HCT116 (cell line): ENCODE measurements around the gene CDH23.

Experiments used
- CTCF ChIP-seq, 3 experiments: fragments of 200-600 bp in 1 of 3; sonication (generic) in 1 of 3; IDR thresholded peaks in 2 of 3; conservative IDR thresholded peaks in 1 of 3; 2 replicates each; pipeline ENCODE4 v1.5.1; 2012 to 2017; ENCODE audit warnings: low read depth in 2 of 3, low read length in 2 of 3, antibody characterized with exemption in 1 of 3, borderline replicate concordance in 1 of 3, control low read depth in 1 of 3, mild to moderate bottlenecking in 1 of 3, mixed read lengths in 1 of 3, mixed run types in 1 of 3, moderate library complexity in 1 of 3; ENCODE audit not compliant: insufficient read depth in 1 of 3
- EGR1 ChIP-seq: IDR thresholded peaks from 2 replicates; pipeline ENCODE4 v1.6.1; 2012; ENCODE audit warnings: low read depth
- EZH2 ChIP-seq: fragments of 200-600 bp; sonication (generic); IDR thresholded peaks from 2 replicates; pipeline ENCODE4 v1.6.1; 2017; ENCODE audit warnings: antibody characterized with exemption, mixed run types
- MAX ChIP-seq: IDR thresholded peaks from 2 replicates; pipeline ENCODE4 v1.6.1; 2012
- POLR2A ChIP-seq: IDR thresholded peaks from 2 replicates; pipeline ENCODE4 v1.7.0; 2011; ENCODE audit warnings: borderline replicate concordance; ENCODE audit not compliant: insufficient read depth, insufficient read length; ENCODE audit errors: extremely low read depth
- POLR2AphosphoS5 ChIP-seq: IDR thresholded peaks from 2 replicates; pipeline ENCODE4 v1.6.1; 2011; ENCODE audit warnings: mild to moderate bottlenecking, low read depth, low read length, moderate library complexity
- REST ChIP-seq: IDR thresholded peaks from 2 replicates; pipeline ENCODE4 v1.6.1; 2012; ENCODE audit warnings: low read depth
- TCF7L2 ChIP-seq: IDR thresholded peaks from 2 replicates; pipeline ENCODE4 v1.7.0; 2011; ENCODE audit warnings: borderline replicate concordance, inconsistent platforms; ENCODE audit not compliant: insufficient read depth, insufficient read length; ENCODE audit errors: extremely low read depth
- YY1 ChIP-seq: IDR thresholded peaks from 2 replicates; pipeline ENCODE4 v1.6.1; 2011; ENCODE audit warnings: low read length, low read depth, moderate library complexity, mild to moderate bottlenecking; ENCODE audit not compliant: insufficient replicate concordance; ENCODE audit errors: extremely low read depth

- TF ChIP-seq POLR2A (no peak), REST (no peak), CTCF (IDR thresholded peaks at IDR 0.05 in 2 of 3, conservative IDR thresholded peaks at IDR 0.05 in 1 of 3; ENCODE audit: borderline replicate concordance in 1 of 3, insufficient read depth in 1 of 3, low read depth in 2 of 3, low read length in 2 of 3) (no peak), EZH2 (no peak), MAX (no peak), EGR1 (no peak), YY1 (no peak), TCF7L2 (no peak), POLR2AphosphoS5 (no peak)
Measured at GRCh38 chr10:71525092-71525491, 128.4 kb downstream of the CDH23 start.
